Neural crest cell (in vitro differentiated cells): ENCODE measurements around the gene KCTD15. TPM values are rescaled to one million over a fixed set of nuclear protein-coding genes. Genes with fewer than 3 reads are reported as not detected.

Experiments
- DNase-seq: peaks from one replicate; pipeline ENCODE4 v3.0.0; 2021; ENCODE audit warnings: low read depth, mixed read lengths, low spot score
- H3K27ac Mint-ChIP-seq: one replicate; pipeline ENCODE4 v1.8.0; 2021; ENCODE audit warnings: mild to moderate bottlenecking, mixed read lengths; ENCODE audit not compliant: unreplicated experiment
- H3K27me3 Mint-ChIP-seq: 2 replicates; pipeline ENCODE4 v1.8.0; 2021; ENCODE audit warnings: low read depth, mild to moderate bottlenecking, mixed read lengths
- H3K36me3 Mint-ChIP-seq: 2 replicates; pipeline ENCODE4 v1.8.0; 2021; ENCODE audit warnings: low read depth, mild to moderate bottlenecking, mixed read lengths
- H3K4me1 Mint-ChIP-seq: 2 replicates; pipeline ENCODE4 v1.8.0; 2021; ENCODE audit warnings: mixed read lengths
- H3K4me3 Mint-ChIP-seq: one replicate; pipeline ENCODE4 v1.8.0; 2021; ENCODE audit warnings: mild to moderate bottlenecking, mixed read lengths
- H3K9me3 Mint-ChIP-seq: 2 replicates; pipeline ENCODE4 v1.8.0; 2021; ENCODE audit warnings: mixed read lengths
- CTCF ChIP-seq: fragments of 200-600 bp; sonication (generic); conservative IDR thresholded peaks from 2 replicates; pipeline ENCODE4 v1.5.0; 2021; ENCODE audit warnings: antibody characterized with exemption, mild to moderate bottlenecking
- total RNA-seq: library from RNA; stranded (reverse); gene quantifications from 2 replicates; pipeline ENCODE4 v1.2.1, GENCODE V29; 2021

KCTD15 gene
- total RNA-seq, 1 donor from 2014 or later = 58.3 TPM

GRCh38 chr19:33777351-33777750, 19.3 kb upstream of the KCTD15 start:
- H3K4me3 Mint-ChIP-seq = no peak overlapping the region
- no peak for TF ChIP-seq CTCF
- peaks cover 41% of the 10 kb centered on the region for H3K27me3 Mint-ChIP-seq

GRCh38 chr19:33777753-33778088, 18.9 kb upstream of the KCTD15 start:
- H3K4me3 Mint-ChIP-seq = no peak overlapping the region
- peaks cover 41% of the 10 kb centered on the region for H3K27me3 Mint-ChIP-seq
- no peak for DNase-seq
- no peaks in the 10 kb centered on the region for H3K9me3 Mint-ChIP-seq
- H3K36me3 Mint-ChIP-seq = no peaks in the 10 kb centered on the region
- H3K27ac Mint-ChIP-seq = no peak overlapping the region
- H3K4me1 Mint-ChIP-seq = peaks cover 14% of the 10 kb centered on the region
- no peak for TF ChIP-seq CTCF

More at GRCh38 chr19:33777351-33777750, 19.3 kb upstream of the KCTD15 start:
- Mint-ChIP-seq H3K27ac (no peak overlapping the region), H3K36me3 (no peaks in the 10 kb centered on the region), H3K9me3 (no peaks in the 10 kb centered on the region), H3K4me1 (peaks cover 14% of the 10 kb centered on the region)
- no peak for DNase-seq

GRCh38 chr19:33778089-33778791, 18.4 kb upstream of the KCTD15 start:
- H3K36me3 Mint-ChIP-seq = no peaks in the 10 kb centered on the region
- no peaks in the 10 kb centered on the region for H3K9me3 Mint-ChIP-seq
- TF ChIP-seq CTCF = peak; percentile 100
- DNase-seq = peak; percentile 95
- H3K27ac Mint-ChIP-seq = no peak overlapping the region
- H3K4me3 Mint-ChIP-seq = no peak overlapping the region
- H3K4me1 Mint-ChIP-seq = peaks cover 14% of the 10 kb centered on the region
- peaks cover 42% of the 10 kb centered on the region for H3K27me3 Mint-ChIP-seq

GRCh38 chr19:33779849-33780248, 16.8 kb upstream of the KCTD15 start:
- no peak for TF ChIP-seq CTCF
- Mint-ChIP-seq H3K36me3 (no peaks in the 10 kb centered on the region), H3K27ac (no peak overlapping the region), H3K4me1 (peaks cover 14% of the 10 kb centered on the region), H3K9me3 (no peaks in the 10 kb centered on the region), H3K4me3 (no peak overlapping the region), H3K27me3 (peaks cover 41% of the 10 kb centered on the region)
- no peak for DNase-seq

- H3K27me3 Mint-ChIP-seq = peaks cover 44% of the 10 kb centered on the region
- H3K27ac Mint-ChIP-seq = no peak overlapping the region
- no peaks in the 10 kb centered on the region for H3K9me3 Mint-ChIP-seq
- DNase-seq = no peak
- H3K4me3 Mint-ChIP-seq = no peak overlapping the region
- no peaks in the 10 kb centered on the region for H3K36me3 Mint-ChIP-seq
- peaks cover 14% of the 10 kb centered on the region for H3K4me1 Mint-ChIP-seq
- TF ChIP-seq CTCF = no peak
These were observed 16.4 kb upstream of the KCTD15 start for GRCh38 chr19:33780251-33780650.
